GM18508 (cell line): ENCODE measurements around the gene GIT2.
"Not testable (repeated sequence)": the region's sequence is repeated elsewhere in the genome, so short reads cannot be mapped to it uniquely, and the experiment has no call there.

ENCODE experiments used
- ATAC-seq: cut with Tn5 transposase; IDR thresholded peaks from one replicate; pipeline ENCODE4 v1.9.1; 2021; ENCODE audit warnings: moderate number of reproducible peaks; ENCODE audit not compliant: insufficient read depth, unreplicated experiment

The GIT2 gene

DNA sequence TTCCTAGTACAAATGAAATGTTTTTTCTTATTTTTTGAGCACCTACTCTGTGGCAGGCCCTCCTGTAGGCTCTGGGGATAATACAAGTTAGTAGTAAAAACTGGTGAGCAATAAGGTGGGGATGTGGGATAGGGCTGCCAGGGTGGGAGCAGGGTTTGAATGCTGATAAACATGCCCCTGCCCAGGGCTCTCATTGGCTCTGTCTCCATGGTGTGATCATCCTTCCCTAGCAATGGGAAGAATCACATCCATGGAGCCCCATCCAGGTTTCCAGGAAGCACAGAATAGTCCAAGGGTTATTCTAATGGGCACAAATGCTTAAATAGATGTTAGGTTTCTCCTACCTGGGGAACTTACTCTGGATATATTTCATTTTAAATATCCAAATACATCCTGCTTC, 45.5 kb downstream of the GIT2 start:
- ATAC-seq: no peak

DNA sequence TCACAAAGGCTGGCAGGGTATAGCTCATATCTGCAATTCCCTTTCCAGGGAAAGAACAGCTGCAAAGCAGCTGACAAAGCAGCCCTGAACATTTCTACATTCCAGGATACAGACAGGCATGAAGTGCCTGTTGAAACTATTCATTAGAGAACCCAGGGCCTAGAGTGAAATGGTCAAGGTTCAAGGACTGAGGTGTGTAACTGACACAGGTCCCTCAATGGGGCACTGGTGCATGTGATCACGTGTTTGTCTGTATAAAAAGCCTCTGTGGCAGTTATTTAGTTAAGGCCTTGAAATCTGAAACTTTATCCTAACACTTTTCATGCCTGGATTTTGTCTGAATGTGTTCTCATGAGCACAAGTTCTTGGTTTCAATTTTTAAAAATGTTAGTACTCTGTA, 47.1 kb downstream of the GIT2 start:
- no peak for ATAC-seq

DNA sequence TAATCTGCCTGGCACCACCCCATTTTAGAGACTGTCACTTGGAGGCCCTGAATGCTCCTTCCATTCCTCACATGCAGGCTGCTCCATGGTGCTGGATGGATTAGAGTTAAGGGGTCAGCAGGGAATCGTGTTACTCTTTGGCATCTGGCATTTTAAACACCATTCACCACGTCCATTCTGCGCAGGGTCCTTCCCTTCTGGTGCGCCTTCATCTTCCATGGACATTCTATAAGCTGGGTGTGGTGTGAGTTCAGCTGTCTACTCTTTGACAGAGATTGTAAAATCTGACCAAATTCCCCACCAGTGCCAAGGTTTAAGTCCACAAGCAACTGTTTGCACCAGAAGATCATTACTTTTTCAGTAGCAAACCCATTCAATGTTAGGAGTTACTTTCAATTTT, 47.8 kb downstream of the GIT2 start:
- no peak for ATAC-seq

DNA sequence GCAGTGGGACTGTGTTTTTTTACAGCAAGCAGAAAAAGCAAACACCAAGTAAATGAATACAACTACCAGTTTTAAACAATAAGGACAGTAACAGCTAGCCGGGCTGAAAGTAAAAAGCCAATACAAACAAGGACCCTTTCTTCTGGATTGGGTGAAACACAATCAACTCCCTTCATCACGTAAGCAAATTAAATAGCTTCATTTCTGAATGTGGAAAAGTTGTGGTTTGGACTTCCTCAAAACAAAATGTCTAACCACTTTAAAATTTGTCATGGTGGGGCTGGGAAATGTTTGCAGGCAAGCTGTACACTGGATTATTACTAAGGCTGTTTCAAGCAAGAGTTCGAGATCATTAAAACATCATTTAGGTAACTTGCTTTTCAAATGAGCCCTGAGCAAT, 48.6 kb downstream of the GIT2 start:
- ATAC-seq: no peak

DNA sequence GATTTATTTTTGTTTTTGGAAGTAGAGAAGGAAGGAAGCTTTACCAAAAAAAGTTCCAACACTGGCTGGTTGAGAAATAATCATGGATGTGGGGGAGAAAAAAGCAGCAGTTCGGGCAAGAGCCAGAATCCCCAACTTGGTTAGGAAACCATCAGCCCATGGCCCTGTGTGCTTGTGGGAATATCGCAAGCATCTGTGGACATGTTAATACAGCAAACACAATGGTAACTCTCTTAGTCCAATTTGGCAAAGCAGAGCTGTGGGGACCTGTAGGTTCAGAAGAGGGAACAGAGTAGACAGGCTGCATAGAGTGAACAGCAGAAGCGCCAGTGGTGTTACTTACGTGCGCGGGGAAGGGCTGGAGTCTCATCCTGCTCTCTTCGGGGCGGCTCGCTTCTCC, 49.3 kb downstream of the GIT2 start:
- no peak for ATAC-seq

DNA sequence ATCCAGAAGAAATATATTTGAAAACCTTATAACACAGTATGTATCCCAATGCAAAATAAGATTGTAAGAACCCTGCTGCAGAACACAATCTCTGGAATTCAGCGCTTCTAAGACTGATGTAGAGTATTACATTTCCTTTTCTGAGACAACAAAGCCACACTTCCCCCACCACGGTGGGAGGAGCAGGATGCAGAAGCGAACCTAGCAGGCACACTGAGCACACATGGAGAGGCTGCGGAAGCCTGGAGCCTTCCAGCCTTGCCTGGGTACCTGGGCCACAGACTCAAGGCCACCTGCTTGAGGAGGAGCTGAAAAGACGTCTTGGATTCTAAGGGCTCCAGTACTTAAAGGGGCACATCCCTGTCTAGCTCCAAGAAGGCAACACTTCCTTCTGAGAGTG, 49.7 kb downstream of the GIT2 start:
- no peak for ATAC-seq

DNA sequence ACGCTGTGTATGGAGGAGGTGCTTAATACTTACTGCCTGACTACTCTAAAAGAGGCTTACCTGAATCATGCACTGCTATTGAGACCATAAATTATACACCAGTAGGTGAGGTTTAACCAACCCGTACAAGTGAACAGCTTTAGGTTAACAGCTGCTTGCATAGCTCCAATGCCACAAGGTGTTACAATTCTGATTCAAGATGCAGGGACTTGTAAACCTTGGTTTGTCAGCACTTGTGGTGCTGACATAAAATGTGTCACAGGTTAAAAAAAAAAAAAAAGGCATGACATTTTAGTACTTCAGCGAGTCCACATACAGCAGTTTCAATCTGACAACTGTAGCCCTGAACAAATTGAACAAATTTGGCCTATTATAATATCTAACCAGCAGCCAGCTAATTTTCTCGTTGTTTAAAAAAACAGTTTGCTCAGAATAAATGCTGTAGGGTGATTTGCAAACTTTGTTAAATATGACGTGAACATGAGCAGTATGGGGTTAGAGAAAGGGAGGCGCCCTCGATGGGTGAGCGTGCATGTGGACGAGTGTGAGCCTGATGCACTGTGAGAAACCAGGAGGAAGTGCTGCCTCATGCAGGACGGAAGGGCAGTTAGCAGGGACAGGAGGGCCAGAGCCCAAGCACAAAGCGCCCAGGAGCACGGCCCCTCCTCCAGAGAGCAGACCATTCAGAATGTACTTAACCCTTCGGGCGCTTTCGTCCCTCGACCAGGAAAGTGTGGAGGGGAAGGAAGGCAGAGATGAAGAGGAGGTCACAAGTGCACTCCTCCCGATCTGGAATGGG, 51.4 kb downstream of the GIT2 start:
- no peak for ATAC-seq

DNA sequence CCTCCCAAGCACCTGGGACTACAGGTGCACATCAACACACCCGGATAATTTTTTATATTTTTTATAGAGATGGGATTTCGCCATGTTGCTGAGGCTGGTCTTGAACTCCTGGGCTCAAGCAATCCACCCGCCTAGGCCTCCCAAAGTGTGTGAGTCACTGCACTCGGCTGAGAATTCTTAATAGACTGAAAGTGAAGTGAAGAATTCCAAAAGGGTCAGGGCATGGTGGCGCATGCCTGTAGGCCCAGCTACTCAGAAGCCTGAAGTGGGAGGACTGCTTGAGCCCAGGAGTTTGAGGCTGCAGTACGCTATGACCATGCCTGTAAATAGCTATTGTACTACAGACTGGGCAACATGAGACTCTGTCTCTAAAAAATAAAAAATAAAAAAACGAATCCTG, 52.4 kb downstream of the GIT2 start:
- no peak for ATAC-seq

DNA sequence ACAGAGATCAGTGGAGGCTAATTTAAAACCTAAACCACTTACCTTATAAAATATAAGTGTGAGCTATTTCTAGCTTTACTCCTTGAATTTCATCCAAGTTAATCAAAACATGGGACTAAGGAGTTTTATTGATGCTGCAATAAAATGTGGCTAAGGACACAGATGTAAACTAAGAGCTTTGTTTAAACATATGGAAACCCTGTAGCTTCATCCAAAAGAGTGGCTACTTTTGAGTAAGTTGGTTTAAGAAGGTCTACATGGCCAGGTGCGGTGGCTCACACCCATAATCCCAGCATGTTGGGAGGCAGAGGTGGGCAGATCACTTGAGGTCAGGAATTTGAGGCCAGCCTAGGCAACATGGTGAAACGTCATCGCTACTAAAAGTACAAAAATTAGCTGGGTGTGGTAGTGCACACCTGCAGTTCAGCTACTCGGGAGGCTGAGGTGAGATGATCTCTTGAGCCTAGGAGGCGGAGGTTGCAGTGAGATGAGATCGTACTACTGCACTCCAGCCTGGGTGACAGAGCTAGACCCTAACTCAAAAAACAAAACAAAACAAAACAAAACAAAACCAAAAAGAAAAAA, 55.7 kb downstream of the GIT2 start:
- ATAC-seq: no peak

DNA sequence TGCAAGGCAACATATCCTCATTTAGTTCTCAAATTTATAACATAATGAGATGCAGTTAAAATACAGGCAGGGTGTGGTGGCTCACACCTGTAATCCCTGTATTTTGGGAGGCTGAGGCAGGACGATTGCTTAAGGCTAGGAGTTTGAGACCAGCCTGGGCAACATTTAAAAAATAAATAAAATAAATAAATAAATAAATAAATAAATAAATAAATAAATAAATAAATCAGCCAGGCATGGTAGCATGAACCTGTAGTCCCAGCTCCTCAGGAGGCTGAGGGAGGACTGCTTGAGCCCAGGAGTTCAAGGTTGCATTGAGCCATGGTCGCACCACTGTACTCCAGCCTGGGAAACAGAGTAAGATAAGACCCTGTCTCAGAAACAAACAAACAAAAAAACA, 56.7 kb downstream of the GIT2 start:
- no peak for ATAC-seq

DNA sequence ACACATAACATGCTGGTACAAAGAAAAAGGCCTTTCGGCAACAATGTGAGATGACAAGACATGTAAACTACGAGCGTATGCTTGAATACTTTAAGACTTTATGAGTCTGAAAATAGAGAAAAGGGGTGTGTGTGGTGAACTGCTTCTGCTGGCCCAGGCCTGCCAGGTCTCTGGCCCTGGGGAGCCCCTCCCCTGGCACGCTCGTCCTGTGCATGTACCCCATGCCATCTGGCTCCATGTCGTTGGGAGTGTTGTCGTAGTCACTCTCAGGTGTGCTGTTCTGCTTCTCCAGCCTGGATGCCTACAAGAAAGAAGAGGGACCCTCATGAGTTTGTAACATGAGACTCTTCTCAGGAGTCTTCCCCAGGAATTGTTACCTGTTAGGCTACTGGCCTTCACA, 57.2 kb downstream of the GIT2 start:
- ATAC-seq: no peak

DNA sequence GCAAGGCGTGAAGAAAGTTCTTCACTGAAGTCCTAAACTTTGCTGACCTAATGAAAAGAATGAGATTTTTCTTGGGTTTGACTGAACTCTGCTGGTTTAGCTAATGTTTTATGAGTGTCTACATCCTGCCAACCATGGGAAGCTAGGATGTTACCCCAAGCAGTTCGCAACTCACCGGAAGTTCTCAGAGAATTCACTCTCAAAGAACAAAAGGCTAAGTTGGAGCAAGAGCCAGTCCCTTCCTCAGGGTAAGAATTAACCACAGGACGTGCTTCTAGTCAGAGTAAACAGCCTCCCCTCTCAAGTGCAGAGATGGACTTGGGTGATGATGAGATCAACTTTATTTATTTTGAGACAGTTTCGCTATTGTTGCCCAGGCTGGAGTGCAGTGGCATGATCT, 58.8 kb downstream of the GIT2 start:
- no peak for ATAC-seq

DNA sequence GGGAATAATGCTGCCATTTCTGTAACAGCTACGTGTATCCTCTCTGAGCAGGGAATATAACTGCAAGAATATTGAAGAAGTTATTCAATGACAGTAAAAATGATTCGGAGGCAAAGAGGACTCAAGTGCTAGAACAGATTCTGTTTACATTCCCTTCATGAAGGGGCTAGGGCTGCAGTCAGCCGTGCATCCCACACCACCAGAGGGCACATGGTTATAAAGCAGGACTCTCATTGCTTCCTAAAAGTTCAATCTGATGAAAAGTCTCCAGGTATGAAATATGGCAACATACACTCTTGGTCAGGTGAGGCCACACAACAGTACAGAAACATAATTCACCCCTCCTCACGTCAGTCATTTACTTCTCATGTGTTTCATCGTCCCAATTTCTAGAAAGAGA, 62.1 kb downstream of the GIT2 start:
- no peak for ATAC-seq

DNA sequence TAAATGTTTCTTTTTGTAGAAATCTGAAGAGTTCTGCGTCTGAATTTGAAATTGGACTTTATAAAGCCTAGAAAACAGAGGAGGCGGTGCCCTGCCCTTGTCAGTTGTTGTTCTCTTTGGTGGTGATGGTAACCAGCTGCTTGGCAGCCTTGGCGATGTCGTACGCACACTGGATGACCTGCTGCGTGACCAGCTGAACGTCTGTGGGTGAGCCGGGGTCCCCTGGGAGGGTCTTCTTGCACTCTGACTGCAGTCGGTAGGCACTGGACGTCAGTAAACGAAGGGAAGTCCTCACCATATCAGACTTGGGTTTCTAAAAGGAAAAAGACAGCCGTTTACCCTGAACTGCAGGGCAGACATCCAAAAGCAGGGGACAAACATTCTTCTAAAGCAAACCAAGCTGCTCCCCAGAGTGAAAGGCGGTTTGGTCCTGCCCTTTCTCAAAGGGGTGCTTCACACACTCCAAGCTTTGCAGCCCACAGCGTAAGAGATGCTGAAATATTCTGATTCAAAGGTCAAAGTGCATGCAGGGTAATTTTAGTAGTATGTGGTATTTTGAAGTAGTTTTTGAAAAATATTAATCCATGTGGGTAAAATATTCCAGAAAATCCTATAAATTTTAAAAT, 63.2 kb downstream of the GIT2 start:
- no peak for ATAC-seq

DNA sequence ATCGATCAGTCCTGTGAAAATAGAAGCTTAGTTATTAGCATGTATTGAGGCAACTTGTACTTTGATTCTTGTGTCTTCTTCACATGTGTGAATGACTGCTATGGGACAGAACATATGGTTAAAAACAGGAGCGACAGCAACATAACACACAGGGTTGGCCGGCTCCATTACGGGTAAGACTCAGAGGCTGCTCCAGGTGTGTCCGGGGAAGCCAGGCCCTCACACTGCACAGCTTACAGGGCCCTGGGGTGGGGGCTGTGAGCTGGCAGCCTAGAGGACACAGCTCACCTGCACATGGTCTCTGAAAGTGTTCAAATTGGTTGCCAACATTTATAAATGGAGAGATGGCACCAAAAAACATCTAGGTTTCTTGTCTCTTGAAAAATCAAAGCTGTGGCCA, 65.0 kb downstream of the GIT2 start:
- ATAC-seq: no peak

DNA sequence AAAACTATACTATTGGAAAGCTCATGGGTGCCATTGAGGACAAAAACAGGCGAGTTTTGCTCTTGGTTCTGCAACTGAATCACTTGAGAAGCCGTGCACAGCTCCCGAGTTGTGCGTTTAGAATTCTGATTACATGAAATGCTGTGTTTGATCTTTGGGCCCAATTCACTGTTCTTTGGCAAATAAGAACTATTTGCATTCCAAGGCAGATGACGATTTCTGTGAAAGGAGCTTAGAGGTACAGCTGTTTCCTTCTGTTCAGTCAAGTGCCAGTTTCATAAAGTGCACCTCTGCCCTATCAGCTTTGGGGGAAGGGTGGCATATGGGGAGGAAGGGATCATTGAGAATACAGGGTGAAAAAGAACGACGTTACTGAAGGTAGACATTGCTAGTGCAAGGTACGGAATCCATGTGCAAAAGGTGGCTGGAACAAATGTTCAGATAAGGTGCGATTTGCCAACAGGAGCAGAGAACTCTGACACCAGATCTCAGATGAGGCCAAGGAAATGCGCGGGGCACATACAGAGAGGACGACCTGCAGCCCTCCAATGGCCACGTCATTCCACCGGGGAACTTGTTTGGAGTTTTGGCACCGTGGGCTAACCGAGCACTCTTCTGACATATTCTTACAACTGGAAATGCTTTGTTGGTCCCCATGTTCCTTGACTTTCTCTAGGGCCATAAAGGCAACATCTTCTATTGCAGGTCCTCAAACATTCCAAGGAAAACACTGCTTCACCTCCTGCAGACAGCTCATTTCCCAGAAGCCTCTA, 66.0 kb downstream of the GIT2 start:
- no peak for ATAC-seq

DNA sequence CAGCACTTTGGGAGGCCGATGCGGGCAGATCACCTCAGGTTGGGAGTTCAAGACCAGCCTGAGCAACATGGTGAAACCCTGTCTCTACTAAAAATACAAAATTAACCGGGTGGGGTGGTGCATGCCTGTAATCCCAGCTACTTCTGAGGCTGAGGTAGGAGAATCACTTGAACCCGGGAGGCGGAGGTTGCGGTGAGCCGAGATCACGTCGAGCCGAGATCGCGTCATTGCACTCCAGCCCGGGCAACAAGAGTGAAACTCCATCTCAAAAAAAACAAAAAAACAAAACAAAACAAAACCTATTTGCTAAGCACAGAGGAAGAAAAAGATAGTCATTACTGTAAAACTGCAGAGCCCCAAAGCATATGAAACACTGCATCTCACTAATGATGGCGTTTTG, 66.8 kb downstream of the GIT2 start:
- ATAC-seq: not testable (repeated sequence)

DNA sequence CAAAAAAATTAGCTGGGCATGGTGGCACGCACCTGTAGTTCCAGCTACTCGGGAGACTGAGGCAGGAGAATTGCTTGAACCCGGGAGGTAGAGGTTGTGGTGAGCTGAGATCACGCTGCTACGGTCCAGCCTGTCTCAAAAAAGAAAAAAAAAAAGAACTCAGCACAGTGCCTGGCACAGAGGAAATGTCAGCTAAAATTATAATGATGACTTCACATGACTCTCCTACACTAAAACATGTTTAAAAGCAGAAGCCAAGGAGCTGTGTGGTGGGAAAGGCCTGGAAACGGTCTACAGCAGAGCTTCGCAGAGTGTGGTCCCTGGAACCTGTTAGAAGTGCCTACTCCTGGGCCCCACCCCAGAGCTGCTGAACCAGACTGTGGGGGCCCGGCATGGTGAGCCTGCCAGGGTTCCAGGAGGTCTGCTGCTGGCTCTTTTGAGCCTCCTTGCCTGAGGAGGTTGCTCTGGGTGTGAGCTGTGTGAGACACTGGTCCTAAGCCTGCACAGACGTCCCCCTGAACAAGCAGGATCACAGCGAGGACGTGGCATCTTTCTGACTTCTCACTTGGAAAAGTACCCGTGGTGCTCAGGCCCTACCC, 68.0 kb downstream of the GIT2 start:
- no peak for ATAC-seq

DNA sequence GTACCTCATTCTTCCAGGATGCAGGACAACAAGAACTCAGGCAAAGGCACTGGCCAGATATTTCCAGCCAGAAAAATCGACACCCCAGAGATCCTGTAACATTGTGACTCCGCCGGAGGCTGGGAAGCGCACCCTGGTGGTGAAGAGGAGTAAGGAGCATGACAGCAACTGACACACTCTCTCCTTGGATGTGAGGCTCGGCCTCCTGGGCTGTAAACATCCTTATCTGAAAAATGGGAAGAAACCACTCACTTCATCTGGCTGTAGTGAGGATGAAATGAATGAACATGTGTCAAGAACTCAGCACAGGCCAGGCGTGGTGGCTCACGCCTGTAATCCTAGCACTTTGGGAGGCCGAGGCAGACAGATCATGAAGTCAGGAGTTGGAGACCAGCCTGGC, 68.5 kb downstream of the GIT2 start:
- no peak for ATAC-seq

DNA sequence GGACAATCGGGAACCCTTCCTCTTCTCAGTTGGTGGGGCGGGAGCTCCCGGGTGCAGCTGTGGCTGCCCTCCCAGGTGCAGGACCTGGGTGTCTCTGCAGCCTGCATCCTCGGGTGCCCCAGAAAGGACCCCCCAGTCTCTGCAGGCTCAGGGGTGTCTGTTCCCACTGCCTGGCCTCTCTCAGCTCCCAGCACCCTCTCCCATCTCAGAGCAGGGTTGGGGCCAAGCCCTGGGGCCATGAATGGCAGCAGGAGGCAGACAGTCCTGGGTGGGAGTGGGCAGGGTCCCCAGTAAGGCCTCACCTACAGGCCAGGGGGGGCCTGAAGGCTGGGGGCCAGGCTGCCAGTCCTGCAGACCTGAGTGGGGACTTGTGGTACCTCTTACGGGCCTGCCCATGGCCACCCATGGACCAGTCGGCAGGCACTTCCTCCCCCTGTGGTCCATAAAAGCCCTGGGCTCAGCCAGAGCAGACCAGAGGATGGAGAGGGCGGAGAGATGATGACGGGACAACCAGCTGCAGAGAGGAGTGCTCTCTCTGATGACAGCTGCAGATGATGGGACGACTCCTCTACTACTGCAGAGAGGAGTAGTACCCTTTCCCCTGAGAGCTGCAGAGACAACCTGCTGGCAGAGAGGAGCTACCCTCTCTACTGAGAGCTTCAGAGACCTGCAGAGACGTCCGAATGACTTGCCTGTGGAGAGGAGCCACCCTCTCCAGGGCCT, 69.5 kb downstream of the GIT2 start:
- ATAC-seq: no peak
